ENCODE data around the gene OSBPL7.

DNA sequence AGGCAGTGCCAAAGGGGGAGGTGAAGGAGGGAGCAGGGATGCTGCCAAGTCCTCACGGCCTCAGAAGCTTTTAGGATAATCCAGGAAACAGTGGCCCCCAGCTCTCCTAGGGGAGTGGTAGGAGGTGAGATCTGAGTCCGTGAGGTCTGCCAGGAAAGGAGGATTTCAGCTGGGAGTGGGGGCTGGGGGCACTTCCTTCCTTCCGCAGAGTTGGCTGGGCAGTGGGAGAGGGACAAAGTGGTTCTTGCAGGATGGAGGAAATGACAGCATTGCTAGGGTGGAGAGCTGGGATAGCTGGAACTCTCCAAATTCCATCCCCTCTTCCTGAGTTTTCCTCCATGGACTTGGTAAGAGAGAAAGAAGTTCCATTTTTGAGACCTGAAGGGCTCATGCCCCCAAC, 34.1 kb upstream of the OSBPL7 start:
- TF ChIP-seq CTCF (IDR thresholded peaks at IDR 0.05; ENCODE audit: low read length) = no peak
- no peak for TF ChIP-seq EZH2 (IDR thresholded peaks at IDR 0.05; ENCODE audit: borderline replicate concordance, low read length)

All from OCI-LY1 (cell line).